ENCODE measurements around the gene GFM1.
A peak's percentile ranks its signal among the peaks of the same experiment; 100 is the strongest.

Gene GFM1

DNA sequence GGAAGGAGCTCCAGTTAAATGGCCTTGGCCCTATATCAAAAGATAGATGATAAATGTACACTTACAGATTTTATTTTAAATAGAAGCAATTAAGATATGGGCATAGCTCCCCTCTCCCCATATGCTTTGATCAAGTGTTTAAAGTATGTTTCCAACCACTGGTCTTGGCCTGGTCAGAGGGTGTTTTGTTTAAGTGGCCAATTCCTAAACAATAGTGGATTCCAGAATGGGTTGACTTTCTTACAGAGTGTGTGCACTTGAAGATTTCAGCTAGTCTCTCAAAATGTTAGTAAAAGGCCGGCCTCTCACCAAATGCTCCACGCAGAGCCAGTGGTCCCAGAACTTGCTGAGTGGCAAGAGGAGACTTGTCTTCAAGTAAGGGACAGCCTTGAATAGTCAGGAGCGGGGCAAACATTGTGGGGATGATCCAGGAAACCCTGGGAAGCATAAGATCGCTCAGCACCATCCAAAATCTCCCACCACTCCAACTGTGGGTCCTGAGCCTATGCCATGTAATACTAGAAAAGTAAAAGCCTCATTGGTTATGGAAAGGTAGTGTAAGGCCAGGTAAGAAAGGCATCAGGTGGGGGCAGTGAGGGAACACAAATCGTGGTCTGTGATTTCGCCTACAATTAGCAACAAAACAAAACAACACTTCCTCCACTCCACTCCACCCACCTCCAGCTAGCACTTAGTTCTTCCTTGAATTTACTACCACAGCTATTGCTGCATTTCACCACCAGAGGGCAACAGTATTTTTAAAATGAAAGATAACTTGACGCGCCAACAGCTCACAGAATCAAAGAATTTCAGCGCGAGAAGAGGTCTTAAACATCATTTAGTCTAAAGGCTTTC is 83.1 kb downstream of the GFM1 start:
- no peak for DNase-seq (ENCODE audit: low read depth in 2 of 2)

DNA sequence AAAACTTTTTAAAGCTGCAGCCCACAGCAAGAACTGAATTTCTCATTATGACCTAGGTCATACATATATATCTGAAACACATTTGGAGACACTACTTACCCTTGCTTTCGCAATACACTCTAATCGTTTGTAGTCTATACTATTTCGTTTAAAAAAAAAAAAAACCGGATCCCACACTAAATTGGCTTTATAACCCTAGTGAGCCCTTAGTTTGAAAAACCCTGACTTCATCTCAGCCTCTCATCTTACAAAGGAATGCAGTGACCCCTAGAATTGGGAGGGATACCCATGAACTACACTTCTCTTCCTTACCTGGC is 83.7 kb downstream of the GFM1 start:
- no peak for DNase-seq (ENCODE audit: low read depth in 2 of 2)

DNA sequence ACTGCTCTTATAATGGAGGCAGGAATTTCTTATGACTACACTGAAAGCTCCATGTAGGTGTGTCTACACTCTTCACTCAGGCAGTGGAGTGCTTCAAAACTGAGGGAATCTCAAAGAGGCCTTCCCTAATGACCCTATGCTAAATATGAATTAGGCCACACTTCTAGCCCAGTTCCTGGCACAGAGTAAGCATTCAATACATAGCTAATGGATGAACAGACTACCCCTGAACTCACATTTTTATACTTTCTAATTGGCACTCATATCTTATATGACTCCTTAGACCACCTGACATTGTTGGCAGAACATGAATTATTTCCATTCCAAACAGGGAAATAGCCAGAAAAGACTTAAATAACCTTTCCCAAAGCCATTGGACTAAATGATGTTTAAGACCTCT is 84.5 kb downstream of the GFM1 start:
- DNase-seq (ENCODE audit: low read depth in 2 of 2), result no peak

DNA sequence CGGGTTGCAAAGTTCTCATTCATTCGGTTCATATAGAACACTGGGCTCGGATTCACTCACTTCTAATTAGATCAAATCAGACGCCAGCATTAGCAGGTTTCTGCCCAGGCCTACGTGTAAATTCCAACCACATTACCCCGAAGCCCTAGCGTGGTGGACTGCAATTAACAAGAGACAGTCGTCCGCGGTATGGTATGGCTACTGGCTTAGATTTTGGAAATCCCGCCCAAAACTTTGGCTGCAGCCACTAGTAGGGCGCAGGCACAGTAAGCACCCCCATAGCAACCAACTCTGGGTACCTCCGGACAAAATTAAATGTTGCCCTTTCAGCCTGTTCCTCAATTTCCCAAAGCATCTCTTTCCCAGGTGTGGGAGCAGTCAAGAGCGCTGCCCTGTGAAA is 87.2 kb downstream of the GFM1 start:
- DNase-seq (ENCODE audit: low read depth in 2 of 2), result no peak

DNA sequence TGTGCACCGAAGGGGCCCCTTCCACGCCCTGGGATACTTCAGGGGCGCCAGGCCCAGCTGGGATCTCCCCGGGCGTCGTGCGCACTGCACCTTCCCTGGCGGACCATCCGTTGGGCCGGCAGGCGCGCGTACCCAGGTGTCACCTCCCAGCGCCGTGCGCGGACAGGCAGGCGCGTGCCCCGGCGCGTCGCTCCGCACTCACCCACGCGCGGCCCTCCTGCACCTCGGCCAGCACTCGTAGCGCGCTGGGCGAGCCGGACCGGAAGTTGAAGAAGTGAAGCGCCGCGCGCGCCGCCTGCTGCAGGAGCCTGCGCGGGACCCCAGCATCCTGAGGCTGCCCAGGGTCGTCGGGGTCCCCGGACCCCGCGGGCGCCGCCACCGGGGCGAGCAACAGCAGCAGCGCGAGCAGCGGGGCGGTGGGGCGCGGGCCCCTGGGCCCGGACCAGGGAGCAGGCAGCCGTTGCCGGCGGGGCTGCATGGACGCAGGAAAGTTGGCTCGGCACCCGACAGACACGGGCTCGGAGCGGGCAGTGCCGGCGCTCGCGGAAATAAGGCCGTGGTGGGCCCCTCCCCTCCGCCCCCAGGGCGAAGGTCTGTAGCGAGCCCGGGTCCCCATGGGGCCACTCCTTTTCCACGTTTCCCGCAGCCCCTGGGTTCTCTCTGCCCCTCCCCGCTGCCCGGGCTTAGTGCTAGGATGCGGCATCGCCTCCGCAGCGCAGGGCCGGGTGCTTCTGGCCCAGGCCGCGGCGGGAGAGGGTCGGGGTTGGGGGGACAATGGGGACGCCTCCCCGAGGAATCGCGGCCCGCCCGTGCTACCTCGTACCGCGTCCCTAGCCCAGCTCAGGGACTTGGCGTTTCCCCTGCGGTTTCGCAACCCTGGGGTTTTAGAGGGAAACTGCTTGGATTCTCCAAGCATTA is 87.9 kb downstream of the GFM1 start, which contains the start of gene RARRES1:
Gene RARRES1 (minus strand): TSS at position 520 of the 918 bp plus-strand sequence. CDS start 42 bp downstream, at position 478.
- peak in 1 of 2 donors; percentile 28 for DNase-seq (ENCODE audit: low read depth in 2 of 2)

DNA sequence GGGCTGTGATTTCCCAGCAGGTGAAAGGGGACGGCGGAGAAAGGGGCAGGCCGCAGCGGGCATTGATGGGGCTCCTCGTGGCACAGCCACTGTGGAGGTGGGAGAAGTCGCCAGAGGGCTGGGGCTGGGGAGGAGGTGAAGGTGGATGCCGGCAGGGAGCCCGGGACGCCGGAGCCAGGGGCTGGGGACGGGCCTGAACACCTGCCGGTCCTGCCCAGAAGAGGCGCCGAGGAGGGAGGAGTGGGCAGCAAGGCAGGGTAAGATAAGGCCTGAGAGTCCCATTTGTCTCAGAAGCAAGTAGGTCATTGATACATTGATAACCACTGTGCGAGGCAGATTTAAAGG is 88.5 kb downstream of the GFM1 start:
- no peak for DNase-seq (ENCODE audit: low read depth in 2 of 2)

DNA sequence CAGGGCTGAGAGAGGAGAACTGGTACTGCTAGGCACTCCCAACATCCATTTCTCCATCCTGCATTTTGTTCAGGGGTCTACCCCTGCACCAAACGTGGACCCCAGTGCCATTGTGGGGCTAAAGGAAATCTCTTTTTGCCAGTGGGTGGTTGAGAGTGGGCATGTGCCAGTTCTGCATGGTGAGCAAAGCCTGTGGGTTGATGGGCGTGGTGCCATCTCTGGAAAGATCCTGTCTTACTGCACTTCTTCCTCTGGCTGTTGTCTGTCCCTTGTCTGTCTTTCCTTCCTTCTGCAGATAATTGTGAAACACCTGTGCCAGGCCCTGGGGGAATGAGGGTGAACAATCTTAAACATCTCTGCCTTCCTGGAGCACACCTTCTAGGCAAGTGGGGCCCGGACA is 89.3 kb downstream of the GFM1 start:
- no peak for DNase-seq (ENCODE audit: low read depth in 2 of 2)

DNA sequence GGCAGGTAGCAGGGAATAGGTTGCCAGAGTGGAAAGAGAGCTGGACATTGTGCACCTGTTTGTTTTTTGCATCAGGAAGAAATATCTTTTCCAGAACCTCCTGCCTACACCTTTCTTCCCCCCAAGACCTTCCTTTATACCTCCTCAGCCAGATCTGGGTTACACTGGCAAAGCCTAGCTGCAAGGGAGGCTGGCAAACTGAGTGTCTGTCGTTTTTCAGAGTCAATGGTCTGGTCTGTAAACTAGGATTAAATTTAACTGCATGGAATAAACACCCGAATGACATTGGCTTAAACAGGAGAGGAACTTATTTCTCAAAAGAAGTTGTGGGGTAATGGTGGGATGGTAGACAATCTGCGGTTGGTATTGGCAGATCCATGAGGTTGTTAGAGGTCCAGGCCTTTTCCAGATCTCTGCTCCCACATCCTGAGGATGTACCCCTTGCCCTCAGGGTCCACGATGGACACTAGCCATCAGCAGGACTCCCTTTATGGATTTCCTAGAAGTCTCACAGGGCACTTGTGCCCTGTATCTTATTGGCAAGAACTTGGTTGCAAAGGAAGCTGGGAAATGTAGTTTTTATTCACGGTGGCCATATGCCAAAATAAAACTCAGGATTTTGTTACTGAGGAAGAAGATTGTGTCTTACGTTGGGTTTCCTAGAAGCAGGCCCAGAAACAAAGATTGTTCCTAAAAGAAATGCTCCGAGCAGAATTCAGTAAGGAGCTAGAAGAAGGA is 91.1 kb downstream of the GFM1 start:
- DNase-seq (ENCODE audit: low read depth in 2 of 2), result no peak

DNA sequence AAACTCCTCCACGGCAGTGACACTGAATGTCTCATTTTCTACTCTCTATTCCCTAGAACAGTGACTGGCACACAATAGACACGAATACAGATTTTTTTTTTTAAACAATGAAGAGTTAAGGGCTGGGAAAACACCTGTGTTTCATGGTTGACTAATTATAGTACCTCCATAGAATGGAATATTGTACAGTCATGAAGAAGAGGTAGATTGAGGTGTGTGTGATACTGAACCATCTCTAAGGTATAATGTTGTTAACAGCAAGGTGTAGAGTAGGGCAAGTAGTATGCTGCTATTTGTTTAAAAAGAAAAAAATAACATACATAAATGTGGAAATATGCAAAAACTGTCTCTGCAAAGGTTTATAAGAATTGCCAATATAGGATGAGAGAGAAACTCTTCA is 93.1 kb downstream of the GFM1 start:
- no peak for DNase-seq (ENCODE audit: low read depth in 2 of 2)

DNA sequence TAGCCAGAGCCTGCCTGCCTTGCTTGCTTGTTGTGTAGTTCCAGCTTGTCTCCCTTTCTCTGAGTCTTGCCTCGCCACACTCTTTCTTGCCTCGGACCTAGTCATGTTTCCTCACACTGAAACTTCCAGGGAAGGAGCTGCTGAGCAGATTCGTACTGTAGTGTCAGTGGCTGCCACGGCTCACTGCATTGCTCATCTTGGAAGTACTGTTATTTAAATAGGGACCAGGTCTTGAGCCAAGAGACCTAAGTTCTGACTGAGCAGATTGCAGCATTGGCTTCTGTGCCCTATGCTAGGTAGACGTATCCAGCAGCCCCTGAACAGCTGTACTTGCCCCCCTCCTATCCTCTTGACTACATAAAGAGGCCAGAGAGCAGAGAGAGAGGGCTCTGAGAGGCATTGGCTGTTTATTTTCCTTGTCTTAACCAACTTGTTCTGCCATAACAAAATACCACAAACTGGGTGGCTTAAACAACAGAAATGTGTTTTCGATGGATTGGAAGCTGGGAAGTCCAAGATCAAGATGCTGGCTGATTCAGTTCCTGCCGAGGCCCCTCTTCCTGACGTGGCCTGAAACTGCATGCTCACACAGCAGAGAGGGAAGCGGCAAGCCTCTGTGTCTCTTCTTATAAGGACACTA is 93.8 kb downstream of the GFM1 start:
- DNase-seq (ENCODE audit: low read depth in 2 of 2), result no peak

DNA sequence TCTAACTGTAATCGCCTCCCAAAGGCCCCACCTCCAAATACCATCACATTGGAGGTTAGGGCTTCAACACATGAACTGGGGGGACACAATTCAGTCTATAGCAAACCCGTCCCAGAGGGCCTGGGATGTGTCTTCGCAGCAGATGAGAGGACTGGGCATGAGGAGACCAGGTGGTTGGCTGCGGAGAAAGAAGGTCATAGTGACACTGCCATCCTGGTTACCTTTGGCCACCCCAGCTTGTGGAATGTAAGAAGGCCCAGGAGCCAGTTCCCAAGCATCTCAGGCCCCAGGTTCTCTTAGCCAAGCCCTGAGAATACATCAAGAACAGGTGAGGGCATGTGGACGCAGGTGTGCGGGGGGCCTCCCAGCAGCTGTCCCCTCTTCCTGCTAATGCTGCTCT is 94.3 kb downstream of the GFM1 start:
- DNase-seq (ENCODE audit: low read depth in 2 of 2), result no peak

DNA sequence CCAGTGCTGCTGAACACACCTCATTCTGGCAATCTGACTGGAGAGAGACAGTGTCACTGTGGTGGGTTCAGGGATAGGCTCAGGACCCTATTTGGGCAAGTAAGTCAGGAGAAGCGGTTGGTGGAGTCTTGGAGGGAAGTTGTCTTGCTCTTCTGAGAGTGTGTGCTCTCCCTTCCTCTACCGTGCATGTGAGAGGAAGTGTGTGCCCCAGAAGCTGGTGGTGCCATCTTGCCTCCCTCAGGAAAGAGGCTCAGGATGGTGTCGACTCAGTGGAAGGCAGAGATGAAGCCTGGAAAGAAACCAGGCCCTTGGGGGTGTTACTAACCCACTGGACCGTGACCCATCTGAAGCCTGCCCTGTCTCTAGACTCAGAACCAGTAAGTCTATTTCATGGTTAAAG is 94.8 kb downstream of the GFM1 start:
- DNase-seq (ENCODE audit: low read depth in 2 of 2), result no peak

DNA sequence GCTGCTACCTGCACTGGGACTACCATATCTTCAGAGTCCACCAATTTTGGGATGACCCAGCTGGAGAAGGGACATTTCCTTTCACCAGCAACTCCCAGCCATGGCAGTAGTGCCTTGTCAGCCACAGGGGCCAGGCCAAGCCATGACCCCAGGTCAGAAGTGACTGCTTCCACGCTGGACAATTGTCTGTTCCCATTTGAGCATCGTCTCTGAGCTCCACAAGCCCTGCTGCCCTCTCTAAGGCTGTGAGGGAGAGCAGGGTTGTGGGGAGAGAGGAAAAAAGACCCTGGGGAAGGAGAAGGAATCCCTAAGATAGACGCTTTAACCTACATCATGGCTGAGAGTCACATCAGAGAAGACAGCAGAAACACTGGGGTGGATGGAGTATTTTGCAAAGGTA is 95.3 kb downstream of the GFM1 start:
- DNase-seq (ENCODE audit: low read depth in 2 of 2), result no peak

All from stimulated activated CD8-positive, alpha-beta memory T cell treated with anti-CD3 and anti-CD28 coated beads, Interleukin-7, amount 100 ng/mL, for 4 hours (primary cell).